ENCODE results near the gene UBAC2. TPM values are rescaled to one million over a fixed set of nuclear protein-coding genes. Genes with fewer than 3 reads are reported as not detected.

The UBAC2 gene
- total RNA-seq, 4 donors from 2014 or later, result 67.3 to 111 (median 93.8) TPM

GRCh38 chr13:99370481-99371275, 170.0 kb downstream of the UBAC2 start:
- Histone ChIP-seq H3K27me3 (no peaks in the 10 kb centered on the region), H3K9me3 (no peaks in the 10 kb centered on the region), H3K36me3 (peaks cover 21% of the 10 kb centered on the region), H3K27ac (no peak overlapping the region), H3K4me3 (no peak overlapping the region), H3K4me1 (no peaks in the 10 kb centered on the region)
- DNase-seq (ENCODE audit: low spot score in 2 of 2), result peak in 1 of 2 donors; percentile 50
- WGBS, result 92% methylated on average over 12 of the region's 12 CpGs
- TF ChIP-seq POLR2A (IDR thresholded peaks at IDR 0.05) (no peak), EP300 (IDR thresholded peaks at IDR 0.05) (no peak), POLR2AphosphoS5 (IDR thresholded peaks at IDR 0.05) (no peak)
- TF ChIP-seq, protein P1, sequence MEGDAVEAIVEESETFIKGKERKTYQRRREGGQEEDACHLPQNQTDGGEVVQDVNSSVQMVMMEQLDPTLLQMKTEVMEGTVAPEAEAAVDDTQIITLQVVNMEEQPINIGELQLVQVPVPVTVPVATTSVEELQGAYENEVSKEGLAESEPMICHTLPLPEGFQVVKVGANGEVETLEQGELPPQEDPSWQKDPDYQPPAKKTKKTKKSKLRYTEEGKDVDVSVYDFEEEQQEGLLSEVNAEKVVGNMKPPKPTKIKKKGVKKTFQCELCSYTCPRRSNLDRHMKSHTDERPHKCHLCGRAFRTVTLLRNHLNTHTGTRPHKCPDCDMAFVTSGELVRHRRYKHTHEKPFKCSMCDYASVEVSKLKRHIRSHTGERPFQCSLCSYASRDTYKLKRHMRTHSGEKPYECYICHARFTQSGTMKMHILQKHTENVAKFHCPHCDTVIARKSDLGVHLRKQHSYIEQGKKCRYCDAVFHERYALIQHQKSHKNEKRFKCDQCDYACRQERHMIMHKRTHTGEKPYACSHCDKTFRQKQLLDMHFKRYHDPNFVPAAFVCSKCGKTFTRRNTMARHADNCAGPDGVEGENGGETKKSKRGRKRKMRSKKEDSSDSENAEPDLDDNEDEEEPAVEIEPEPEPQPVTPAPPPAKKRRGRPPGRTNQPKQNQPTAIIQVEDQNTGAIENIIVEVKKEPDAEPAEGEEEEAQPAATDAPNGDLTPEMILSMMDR (IDR thresholded peaks at IDR 0.05), result no peak

GRCh38 chr13:99371956-99372355, 171.3 kb downstream of the UBAC2 start:
- Histone ChIP-seq H3K27ac (no peak overlapping the region), H3K4me3 (no peak overlapping the region), H3K36me3 (peaks cover 25% of the 10 kb centered on the region), H3K4me1 (no peaks in the 10 kb centered on the region), H3K9me3 (no peaks in the 10 kb centered on the region), H3K27me3 (no peaks in the 10 kb centered on the region)
- DNase-seq (ENCODE audit: low spot score in 2 of 2), result peak in 1 of 2 donors; percentile 40
- TF ChIP-seq, protein P1 (IDR thresholded peaks at IDR 0.05), result no peak
- TF ChIP-seq EP300 (IDR thresholded peaks at IDR 0.05) (no peak), POLR2A (IDR thresholded peaks at IDR 0.05) (no peak), POLR2AphosphoS5 (IDR thresholded peaks at IDR 0.05) (no peak)
- WGBS, result 77% methylated on average over 9 of the region's 9 CpGs

DNA sequence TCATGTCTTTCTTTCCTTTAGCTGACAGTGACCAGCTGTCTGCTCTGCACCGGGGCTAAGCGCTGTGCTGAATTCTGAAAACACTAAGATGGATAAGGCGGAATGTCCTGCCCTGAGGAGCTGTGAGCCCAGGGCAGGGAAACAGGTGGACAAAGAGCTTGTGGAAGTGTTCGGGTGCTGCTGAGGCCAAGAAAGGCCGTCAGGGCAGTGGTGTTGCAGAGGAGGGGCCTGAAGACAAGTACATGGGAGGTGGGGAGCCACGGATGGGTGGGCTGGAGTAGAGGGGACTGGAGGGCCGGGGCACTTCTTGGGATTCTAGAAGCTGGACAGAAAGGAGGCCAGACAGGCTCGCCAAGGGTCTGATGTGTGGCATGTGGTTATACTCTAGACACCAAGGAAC, 172.8 kb downstream of the UBAC2 start:
- peaks cover 16% of the 10 kb centered on the region for H3K36me3 ChIP-seq
- no peak overlapping the region for H3K27ac ChIP-seq
- H3K9me3 ChIP-seq, result no peaks in the 10 kb centered on the region
- H3K27me3 ChIP-seq, result no peaks in the 10 kb centered on the region
- no peak for TF ChIP-seq POLR2AphosphoS5 (IDR thresholded peaks at IDR 0.05)
- no peak for TF ChIP-seq POLR2A (IDR thresholded peaks at IDR 0.05)
- TF ChIP-seq, protein P1 (IDR thresholded peaks at IDR 0.05), result no peak
- TF ChIP-seq EP300 (IDR thresholded peaks at IDR 0.05), result no peak
- DNase-seq (ENCODE audit: low spot score in 2 of 2), result peak in 1 of 2 donors; percentile 57
- H3K4me1 ChIP-seq, result no peaks in the 10 kb centered on the region
- H3K4me3 ChIP-seq, result no peak overlapping the region
- WGBS, result 93% methylated on average over 8 of the region's 8 CpGs

DNA sequence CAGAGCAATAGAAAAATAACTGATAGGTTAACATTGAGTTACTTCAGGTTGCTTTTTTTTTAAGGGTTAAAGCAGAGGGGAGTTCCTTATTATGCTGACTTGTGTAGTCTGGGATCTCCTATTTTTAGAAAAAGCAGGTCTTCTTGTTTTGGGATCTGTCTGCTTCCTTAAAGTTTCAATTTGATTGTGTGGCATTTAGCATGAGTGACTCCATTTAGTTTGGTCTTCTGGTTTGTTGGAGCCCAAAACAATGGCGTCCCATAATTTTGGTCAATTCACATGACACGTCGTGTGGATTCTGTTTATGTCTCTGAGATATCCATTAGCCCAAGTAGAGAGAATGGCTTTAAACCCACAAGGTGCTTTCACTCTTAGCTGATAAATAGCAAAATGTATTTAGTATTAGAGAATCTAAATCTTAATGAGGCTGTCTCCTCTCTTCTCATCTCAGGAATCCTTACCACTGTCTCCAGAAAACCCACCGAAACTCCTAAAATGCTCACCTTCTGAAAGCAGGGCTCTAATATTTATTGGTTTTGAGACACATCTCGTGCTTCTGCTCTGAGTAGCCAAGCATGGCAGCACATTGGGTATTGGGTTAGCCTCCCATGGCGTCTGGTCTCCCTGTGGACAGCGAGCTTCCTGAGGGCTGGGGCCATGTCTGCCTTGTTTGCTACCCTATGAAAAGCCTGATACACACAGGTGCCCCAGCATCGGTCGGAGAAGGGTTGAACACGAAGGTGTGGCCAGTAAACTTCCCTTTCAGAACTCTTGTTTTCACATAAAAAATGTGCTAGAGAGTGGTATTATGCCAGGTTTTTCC, 173.7 kb downstream of the UBAC2 start:
- WGBS, result 97% methylated on average over 10 of the region's 10 CpGs
- no peaks in the 10 kb centered on the region for H3K27me3 ChIP-seq
- H3K4me1 ChIP-seq, result no peaks in the 10 kb centered on the region
- H3K4me3 ChIP-seq, result no peak overlapping the region
- DNase-seq (ENCODE audit: low spot score in 2 of 2), result no peak
- TF ChIP-seq POLR2A (IDR thresholded peaks at IDR 0.05) (no peak), EP300 (IDR thresholded peaks at IDR 0.05) (no peak)
- H3K27ac ChIP-seq, result no peak overlapping the region
- peaks cover 15% of the 10 kb centered on the region for H3K36me3 ChIP-seq
- no peaks in the 10 kb centered on the region for H3K9me3 ChIP-seq

GRCh38 chr13:99374994-99375737, 174.5 kb downstream of the UBAC2 start:
- no peak for TF ChIP-seq EP300 (IDR thresholded peaks at IDR 0.05)
- TF ChIP-seq, protein P1 (IDR thresholded peaks at IDR 0.05), result no peak
- no peak for TF ChIP-seq POLR2AphosphoS5 (IDR thresholded peaks at IDR 0.05)
- TF ChIP-seq POLR2A (IDR thresholded peaks at IDR 0.05), result no peak
- Histone ChIP-seq H3K4me1 (no peaks in the 10 kb centered on the region), H3K27me3 (no peaks in the 10 kb centered on the region), H3K9me3 (no peaks in the 10 kb centered on the region), H3K4me3 (no peak overlapping the region), H3K27ac (no peak overlapping the region), H3K36me3 (peaks cover 18% of the 10 kb centered on the region)
- WGBS, result 76% methylated on average over 12 of the region's 12 CpGs
- peak in 1 of 2 donors; percentile 79 for DNase-seq (ENCODE audit: low spot score in 2 of 2)

Data from suprapubic skin (tissue), 4 donors.